MCF 10A (cell line): ENCODE results near the gene CROCC2. TPM values are rescaled to one million over a fixed set of nuclear protein-coding genes. Genes with fewer than 3 reads are reported as not detected.

Experiments
- BruUV-seq: library from RNA; stranded (reverse); fragments of 400-500 nt; replicated peaks from 2 replicates; lab custom pipeline; 2021; lab: Mats Ljungman, UMichigan
- CTCF ChIA-PET: fragments of 300-600 bp; sonication (Branson Sonifier 250); formaldehyde crosslinking; extraction: SDS; loops from one replicate; lab custom pipeline; 2021; ENCODE audit warnings: antibody characterized with exemption, inconsistent platforms; lab: Yijun Ruan, JAX
- POLR2A ChIA-PET: fragments of 300-600, 350-650 bp; sonication (Branson Sonifier 250); formaldehyde crosslinking; extraction: SDS; loops from one replicate; lab custom pipeline; 2020; ENCODE audit warnings: antibody characterized with exemption, inconsistent platforms; lab: Yijun Ruan, JAX
- DNase-seq: peaks from one replicate; pipeline ENCODE4 v3.0.0-alpha.2; 2018; ENCODE audit not compliant: unreplicated experiment
- H3K27ac Mint-ChIP-seq: one replicate; pipeline ENCODE4 v1.8.0; 2022; ENCODE audit warnings: mild to moderate bottlenecking, low read depth, mixed read lengths; ENCODE audit not compliant: unreplicated experiment
- H3K27me3 Mint-ChIP-seq: one replicate; pipeline ENCODE4 v1.8.0; 2022; ENCODE audit warnings: mixed read lengths; ENCODE audit not compliant: insufficient read depth, unreplicated experiment
- H3K36me3 Mint-ChIP-seq: one replicate; pipeline ENCODE4 v1.8.0; 2022; ENCODE audit warnings: mild to moderate bottlenecking, moderate library complexity, mixed read lengths; ENCODE audit not compliant: insufficient read depth, unreplicated experiment
- H3K4me1 Mint-ChIP-seq: one replicate; pipeline ENCODE4 v1.8.0; 2022; ENCODE audit warnings: mixed read lengths; ENCODE audit not compliant: insufficient read depth, unreplicated experiment
- H3K4me3 Mint-ChIP-seq: one replicate; pipeline ENCODE4 v1.8.0; 2022; ENCODE audit warnings: mild to moderate bottlenecking, moderate library complexity, mixed read lengths; ENCODE audit not compliant: unreplicated experiment
- H3K9me3 Mint-ChIP-seq: one replicate; pipeline ENCODE4 v1.8.0; 2022; ENCODE audit warnings: mixed read lengths; ENCODE audit not compliant: unreplicated experiment
- intact Hi-C: fragments of 100-400 bp; cut with micrococcal nuclease; formaldehyde crosslinking; loops from 2 replicates; pipeline ENCODE4 v1.14.1; 2022
- total RNA-seq: library from RNA; stranded (reverse); gene quantifications from 2 replicates; pipeline ENCODE4 v1.2.3, GENCODE V29; 2022
- TF ChIP-seq, protein P1 (sequence below): fragments of 200-600 bp; IDR thresholded peaks from one replicate; pipeline ENCODE4 v1.8.0; 2022; ENCODE audit warnings: antibody characterized with exemption, mild to moderate bottlenecking; ENCODE audit not compliant: unreplicated experiment

Gene CROCC2
- total RNA-seq, 1 experiment from 2014 or later = not detected

DNA sequence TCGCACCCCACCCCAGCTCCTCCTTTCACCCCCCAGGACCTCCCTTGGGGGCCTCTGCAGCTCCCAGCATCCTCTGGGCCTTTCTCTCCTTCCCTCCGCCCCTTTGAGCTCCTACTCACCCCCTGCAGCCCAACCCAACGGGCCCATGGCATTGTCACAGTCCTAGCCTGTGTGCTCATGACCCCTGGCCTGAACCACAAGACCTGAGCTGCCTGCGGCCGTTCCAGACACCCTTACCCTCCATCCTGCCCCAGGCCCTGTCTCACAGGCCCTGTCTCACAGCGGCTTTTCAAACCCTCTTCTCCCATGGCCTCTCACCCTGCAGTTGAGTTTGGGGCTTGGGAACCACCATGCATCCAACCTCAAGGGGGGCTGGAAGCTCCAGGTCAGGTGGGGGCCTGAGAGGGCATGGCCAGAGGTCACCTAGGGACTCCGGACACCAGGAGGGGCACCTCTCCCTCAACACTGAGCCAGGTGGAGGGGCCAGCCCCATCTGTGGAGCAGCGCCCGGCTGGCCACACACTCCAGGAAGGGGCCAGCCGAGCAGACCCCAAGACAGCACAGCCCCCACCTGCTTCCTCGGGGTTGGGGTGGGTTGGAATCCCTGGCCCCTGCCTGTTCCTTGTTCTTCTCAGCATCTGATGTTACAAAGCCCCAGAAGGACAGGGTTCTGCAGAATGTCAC is 17.1 kb upstream of the CROCC2 start:
- Mint-ChIP-seq H3K27ac (no peak overlapping the region), H3K4me3 (no peak overlapping the region), H3K4me1 (peaks cover 5% of the 10 kb centered on the region), H3K36me3 (no peaks in the 10 kb centered on the region), H3K9me3 (no peaks in the 10 kb centered on the region), H3K27me3 (no peaks in the 10 kb centered on the region)
- TF ChIP-seq, protein P1, sequence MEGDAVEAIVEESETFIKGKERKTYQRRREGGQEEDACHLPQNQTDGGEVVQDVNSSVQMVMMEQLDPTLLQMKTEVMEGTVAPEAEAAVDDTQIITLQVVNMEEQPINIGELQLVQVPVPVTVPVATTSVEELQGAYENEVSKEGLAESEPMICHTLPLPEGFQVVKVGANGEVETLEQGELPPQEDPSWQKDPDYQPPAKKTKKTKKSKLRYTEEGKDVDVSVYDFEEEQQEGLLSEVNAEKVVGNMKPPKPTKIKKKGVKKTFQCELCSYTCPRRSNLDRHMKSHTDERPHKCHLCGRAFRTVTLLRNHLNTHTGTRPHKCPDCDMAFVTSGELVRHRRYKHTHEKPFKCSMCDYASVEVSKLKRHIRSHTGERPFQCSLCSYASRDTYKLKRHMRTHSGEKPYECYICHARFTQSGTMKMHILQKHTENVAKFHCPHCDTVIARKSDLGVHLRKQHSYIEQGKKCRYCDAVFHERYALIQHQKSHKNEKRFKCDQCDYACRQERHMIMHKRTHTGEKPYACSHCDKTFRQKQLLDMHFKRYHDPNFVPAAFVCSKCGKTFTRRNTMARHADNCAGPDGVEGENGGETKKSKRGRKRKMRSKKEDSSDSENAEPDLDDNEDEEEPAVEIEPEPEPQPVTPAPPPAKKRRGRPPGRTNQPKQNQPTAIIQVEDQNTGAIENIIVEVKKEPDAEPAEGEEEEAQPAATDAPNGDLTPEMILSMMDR = no peak
- POLR2A ChIA-PET = no interaction called here
- intact Hi-C loops = no loop called here
- no peak for DNase-seq
- CTCF ChIA-PET = no interaction called here
- no TSS peak for BruUV-seq

DNA sequence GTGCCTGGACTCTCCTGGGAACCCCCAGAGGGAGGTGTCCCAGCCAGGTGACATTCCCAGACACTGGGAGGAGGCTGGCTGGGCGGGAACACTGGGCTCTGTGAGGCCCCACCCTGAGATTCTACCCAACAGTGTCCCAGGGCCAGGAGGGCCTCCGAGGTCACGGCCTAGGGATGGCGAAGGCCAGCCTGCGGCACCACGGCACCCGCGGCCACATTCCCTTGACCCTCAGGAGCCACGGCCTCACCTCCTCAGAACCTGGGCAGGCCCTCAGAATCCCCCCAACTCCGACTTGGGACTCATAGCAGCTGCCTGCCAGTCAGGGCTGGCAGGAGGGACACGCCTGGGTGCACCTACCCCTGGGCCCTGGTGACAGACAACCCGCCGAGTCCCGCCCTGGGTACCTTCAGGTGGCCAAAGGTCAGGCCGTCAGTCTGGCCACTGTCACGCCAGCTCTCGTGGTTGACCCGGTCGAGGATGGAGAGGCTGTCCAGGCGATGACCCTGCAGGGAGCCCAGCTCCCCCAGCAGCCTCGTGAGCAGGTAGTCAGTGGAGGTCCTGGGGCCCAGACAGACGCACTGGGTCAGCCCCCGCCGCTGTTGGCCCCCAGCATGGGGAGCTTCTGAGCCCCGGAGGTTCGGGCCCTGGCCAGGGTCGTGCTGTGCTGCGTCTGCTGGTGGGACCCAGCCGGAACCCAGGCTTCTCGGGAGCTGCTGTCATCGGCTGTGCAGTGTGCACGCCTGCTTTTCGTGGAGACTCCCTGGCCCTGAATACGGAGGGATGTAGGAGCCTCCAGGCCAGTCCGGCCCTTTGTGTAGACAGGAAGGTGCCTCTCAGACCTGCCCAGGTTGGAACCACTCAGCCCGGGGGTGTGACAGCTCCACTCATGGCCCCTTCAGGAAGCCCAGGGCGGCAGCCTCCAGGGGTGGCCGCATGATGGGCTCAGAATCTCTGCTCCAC is 16.3 kb upstream of the CROCC2 start:
- TF ChIP-seq, protein P1 = no peak
- Mint-ChIP-seq H3K27ac (no peak overlapping the region), H3K27me3 (no peaks in the 10 kb centered on the region), H3K36me3 (no peaks in the 10 kb centered on the region), H3K4me3 (no peak overlapping the region), H3K4me1 (peaks cover 5% of the 10 kb centered on the region), H3K9me3 (no peaks in the 10 kb centered on the region)
- ChIA-PET POLR2A (no interaction called here), CTCF (no interaction called here)
- intact Hi-C loops = no loop called here
- no TSS peak for BruUV-seq
- DNase-seq = no peak

DNA sequence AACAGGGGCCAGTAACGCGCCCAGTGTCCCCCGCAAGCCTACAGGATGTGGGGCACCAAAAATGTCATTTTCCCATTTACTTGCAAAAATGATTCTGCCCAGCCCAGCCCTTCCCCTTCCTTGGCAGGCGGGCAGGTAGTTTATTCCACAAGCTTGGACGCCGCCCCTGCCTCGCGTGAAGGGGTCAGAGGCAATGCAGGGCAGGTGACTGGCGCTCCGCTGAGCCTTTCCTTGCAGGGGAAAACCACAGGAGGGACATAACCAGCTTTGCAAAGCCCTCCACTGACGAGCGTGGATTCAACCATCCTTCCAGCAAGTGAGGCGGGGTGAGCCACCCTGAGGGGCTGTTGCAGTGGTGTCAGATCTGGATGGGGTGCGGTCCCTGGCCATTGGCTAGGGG is 15.4 kb upstream of the CROCC2 start:
- POLR2A ChIA-PET = no interaction called here
- Mint-ChIP-seq H3K36me3 (no peaks in the 10 kb centered on the region), H3K27me3 (no peaks in the 10 kb centered on the region), H3K9me3 (no peaks in the 10 kb centered on the region), H3K4me3 (no peak overlapping the region), H3K4me1 (peaks cover 5% of the 10 kb centered on the region), H3K27ac (no peak overlapping the region)
- no TSS peak for BruUV-seq
- TF ChIP-seq, protein P1 = no peak
- no peak for DNase-seq
- intact Hi-C loops = no loop called here
- CTCF ChIA-PET = interaction anchor here (0.6 to 1.2 kb wide), 2 partner anchors 100 to 283 kb away, joined by 3 read pairs; no protein-coding TSS in a partner anchor
